A549 (cell line): ENCODE measurements around the gene VPS13A. TPM values are rescaled to one million over a fixed set of nuclear protein-coding genes. Genes with fewer than 3 reads are reported as not detected.
A peak's percentile ranks its signal among the peaks of the same experiment; 100 is the strongest.

ENCODE experiments used
- ATAC-seq, 2 experiments: fragments of 200-7000 bp in 1 of 2; fragments of >200 bp in 1 of 2; cut with Nextera tagmentation in 1 of 2; cut with Tn5 transposase in 1 of 2; 3 replicates each; pipeline versions ENCODE4 v1.8.0 to v1.9.1; 2018 to 2020; ENCODE audit warnings: mild to moderate bottlenecking in 1 of 2, moderate library complexity in 1 of 2
- CTCF ChIA-PET: fragments of 300-600 bp; sonication (Branson Sonifier 250); formaldehyde crosslinking; extraction: SDS; loops from one replicate; lab custom pipeline; 2021; ENCODE audit warnings: antibody characterized with exemption, inconsistent platforms; lab: Yijun Ruan, JAX
- POLR2A ChIA-PET: fragments of 350-600 bp; formaldehyde crosslinking; extraction: SDS; loops from one replicate; lab custom pipeline; 2021; ENCODE audit warnings: antibody characterized with exemption, inconsistent platforms; lab: Yijun Ruan, JAX
- DNase-seq, 2 experiments: peaks; one replicate each; pipeline versions ENCODE4 v3.0.0 to v3.0.0-alpha.2; 2011 to 2016; ENCODE audit warnings: low read depth in 1 of 2, low spot score in 1 of 2
- FAIRE-seq: peaks from 2 replicates; lab custom pipeline; 2011; peaks lifted over from hg19 to GRCh38; lab: Jason Lieb, UNC
- H3K27ac ChIP-seq, 2 experiments: fragments of >200 bp; sonication (Bioruptor Twin); formaldehyde crosslinking; 3 replicates each; pipeline ENCODE4 v1.5.1; 2016 to 2017
- H3K4me1 ChIP-seq: fragments of >200 bp; sonication (Bioruptor Twin); formaldehyde crosslinking; 3 replicates; pipeline ENCODE4 v1.6.1; 2016
- H3K4me2 ChIP-seq: fragments of >200 bp; sonication (Bioruptor Twin); formaldehyde crosslinking; 3 replicates; pipeline ENCODE4 v1.6.1; 2016
- H3K4me3 ChIP-seq: fragments of >200 bp; sonication (Bioruptor Twin); formaldehyde crosslinking; 3 replicates; pipeline ENCODE4 v1.5.1; 2016
- H3K9me3 ChIP-seq: fragments of >200 bp; sonication (Bioruptor Twin); formaldehyde crosslinking; 3 replicates; pipeline ENCODE4 v1.6.1; 2016
- ATOH8 ChIP-seq: fragments of 250-450 bp; sonication (Bioruptor Pico); IDR thresholded peaks from 2 replicates; pipeline ENCODE4 v1.5.0; 2020; ENCODE audit warnings: low read depth, mild to moderate bottlenecking, moderate library complexity
- BCL3 ChIP-seq: fragments of >200 bp; sonication (Bioruptor Twin); formaldehyde crosslinking; IDR thresholded peaks from 3 replicates; pipeline ENCODE4 v1.6.1; 2016
- CBX2 ChIP-seq: fragments of 200-600 bp; sonication (generic); IDR thresholded peaks from 2 replicates; pipeline ENCODE4 v1.6.1; 2016; ENCODE audit warnings: low read depth, mild to moderate bottlenecking, borderline replicate concordance
- CHD2 ChIP-seq: fragments of 150-350 bp; IDR thresholded peaks from 2 replicates; pipeline ENCODE4 v1.6.1; 2014; ENCODE audit warnings: low read length; ENCODE audit not compliant: partially characterized antibody
- CHD4 ChIP-seq: fragments of 200-600 bp; sonication (generic); IDR thresholded peaks from 2 replicates; pipeline ENCODE4 v1.6.1; 2016; ENCODE audit warnings: antibody characterized with exemption, mild to moderate bottlenecking, borderline replicate concordance
- CTCF ChIP-seq: fragments of >200 bp; sonication (Bioruptor Twin); formaldehyde crosslinking; IDR thresholded peaks from 3 replicates; pipeline ENCODE4 v1.5.1; 2016
- FOXS1 ChIP-seq: fragments of 250-450 bp; sonication (Bioruptor Pico); IDR thresholded peaks from 2 replicates; pipeline ENCODE4 v1.5.0; 2020; ENCODE audit warnings: mild to moderate bottlenecking, moderate library complexity
- HDAC2 ChIP-seq: fragments of 200-600 bp; sonication (generic); IDR thresholded peaks from 2 replicates; pipeline ENCODE4 v1.6.1; 2016
- HOXB5 ChIP-seq: fragments of 250-450 bp; sonication (Bioruptor Pico); IDR thresholded peaks from 2 replicates; pipeline ENCODE4 v1.5.0; 2020; ENCODE audit warnings: mild to moderate bottlenecking, moderate library complexity
- NR3C1 ChIP-seq: fragments of >200 bp; sonication (Bioruptor Twin); formaldehyde crosslinking; IDR thresholded peaks from 3 replicates; pipeline ENCODE4 v1.6.1; 2017
- PHF8 ChIP-seq: fragments of 200-600 bp; sonication (generic); IDR thresholded peaks from 2 replicates; pipeline ENCODE4 v1.6.1; 2016; ENCODE audit warnings: low read depth, mild to moderate bottlenecking, antibody characterized with exemption, moderate library complexity, borderline replicate concordance
- POLR2AphosphoS2 ChIP-seq: conservative IDR thresholded peaks from 2 replicates; pipeline ENCODE4 v1.6.1; 2012; ENCODE audit warnings: low read length, improper control_type of control experiment, inconsistent platforms
- RAD21 ChIP-seq, 2 experiments: fragments of >200 bp in 1 of 2; sonication (Bioruptor Twin) in 1 of 2; formaldehyde crosslinking in 1 of 2; IDR thresholded peaks in 1 of 2; conservative IDR thresholded peaks in 1 of 2; 2 replicates in 1 of 2; 3 replicates in 1 of 2; pipeline ENCODE4 v1.6.1; 2012 to 2018; ENCODE audit warnings: inconsistent platforms in 1 of 2
- REST ChIP-seq: fragments of 200-600 bp; sonication (generic); IDR thresholded peaks from 2 replicates; pipeline ENCODE4 v1.6.1; 2016; ENCODE audit warnings: antibody characterized with exemption, mild to moderate bottlenecking, moderate library complexity
- RFX5 ChIP-seq: fragments of 450-650 bp; IDR thresholded peaks from 2 replicates; pipeline ENCODE4 v1.7.1; 2014; ENCODE audit warnings: antibody characterized with exemption, mild to moderate bottlenecking, moderate library complexity
- SMC3 ChIP-seq: fragments of >200 bp; sonication (Bioruptor Twin); formaldehyde crosslinking; IDR thresholded peaks from 3 replicates; pipeline ENCODE4 v1.6.1; 2018; ENCODE audit warnings: inconsistent platforms
- ZFP36 ChIP-seq: fragments of 450-650 bp; IDR thresholded peaks from 2 replicates; pipeline ENCODE4 v1.6.1; 2014; ENCODE audit warnings: borderline replicate concordance; ENCODE audit not compliant: partially characterized antibody
- WGBS: methylation state at CpG from one replicate; pipeline ENCODE4 v1.1.6; 2017; ENCODE audit errors: missing lambda C conversion rate; 5-methylcytosine and 5-hydroxymethylcytosine counted together
- polyA plus RNA-seq, 4 experiments: library from polyadenylated mRNA; depleted of rRNA in 3 of 4; stranded (reverse); fragments of >200 nt; fragmentation: RNase III in 1 of 4; extraction: RNeasy Plus Mini Kit Qiagen cat#74134 plus additional on column Dnase treatment in 1 of 4; gene quantifications; 2 replicates in 3 of 4; 3 replicates in 1 of 4; pipeline ENCODE4 v1.2.3, GENCODE V29; 2011 to 2017
- TF ChIP-seq, protein P1 (sequence below): fragments of 150-350 bp; IDR thresholded peaks from 2 replicates; pipeline ENCODE4 v1.6.1; 2014; ENCODE audit warnings: low read depth, mild to moderate bottlenecking, low read length

Gene VPS13A
- polyA plus RNA-seq, 2 of the 4 experiments (the other 2 are of a cell fraction), result 12.3 to 66.6 TPM

- FAIRE-seq, result no peak
- no peaks in the 10 kb centered on the region for H3K4me1 ChIP-seq
- POLR2A ChIA-PET, result interaction anchor here (0.5 to 1.1 kb wide), 2 partner anchors 317 to 863 kb away, joined by 3 read pairs; partner anchors contain the start of gene PSAT1
- peak; percentile 67 to 85 for DNase-seq
- no peaks in the 10 kb centered on the region for H3K9me3 ChIP-seq
- no peak overlapping the region for H3K27ac ChIP-seq
- WGBS, result 58% methylated on average over 21 of the region's 21 CpGs
- ATAC-seq, result peak; percentile 92 to 98
- CTCF ChIA-PET, result interaction anchor here (0.5 to 14.5 kb wide), 61 partner anchors 10 to 778 kb away, joined by 3 to 238 read pairs (median 4); no protein-coding TSS in a partner anchor
- H3K4me3 ChIP-seq, result no peak overlapping the region
- H3K4me2 ChIP-seq, result peak overlapping the region; percentile 44
- TF ChIP-seq CTCF (peak; percentile 96), RAD21 (conservative IDR thresholded peaks at IDR 0.05 in 1 of 2, IDR thresholded peaks at IDR 0.05 in 1 of 2) (peak; percentile 94 to 95), SMC3 (peak; percentile 84), FOXS1 (CRISPR knock-in tag) (no peak)
Observed at GRCh38 chr9:77433675-77434445, 256.5 kb downstream of the VPS13A start.

DNA sequence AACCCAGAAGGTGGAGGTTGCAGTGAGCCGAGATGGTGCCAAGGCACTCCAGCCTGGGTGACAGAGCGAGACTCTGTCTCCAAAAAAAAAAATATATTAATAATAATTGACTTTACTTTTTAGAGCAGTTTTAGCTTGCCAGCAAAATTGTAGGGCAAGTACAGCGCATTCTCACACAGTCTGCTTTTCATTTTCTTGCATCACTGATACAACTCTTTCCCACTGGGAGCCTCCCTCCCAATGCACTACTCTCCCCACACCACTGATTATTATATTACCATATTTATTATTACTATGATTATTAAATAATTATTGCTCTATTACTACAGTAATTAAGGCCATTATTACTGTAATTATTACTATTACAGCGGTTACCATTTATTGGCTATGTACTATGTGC, 257.9 kb downstream of the VPS13A start:
- TF ChIP-seq HDAC2, result no peak
- no peak for TF ChIP-seq HOXB5 (CRISPR knock-in tag)
- TF ChIP-seq, protein P1, sequence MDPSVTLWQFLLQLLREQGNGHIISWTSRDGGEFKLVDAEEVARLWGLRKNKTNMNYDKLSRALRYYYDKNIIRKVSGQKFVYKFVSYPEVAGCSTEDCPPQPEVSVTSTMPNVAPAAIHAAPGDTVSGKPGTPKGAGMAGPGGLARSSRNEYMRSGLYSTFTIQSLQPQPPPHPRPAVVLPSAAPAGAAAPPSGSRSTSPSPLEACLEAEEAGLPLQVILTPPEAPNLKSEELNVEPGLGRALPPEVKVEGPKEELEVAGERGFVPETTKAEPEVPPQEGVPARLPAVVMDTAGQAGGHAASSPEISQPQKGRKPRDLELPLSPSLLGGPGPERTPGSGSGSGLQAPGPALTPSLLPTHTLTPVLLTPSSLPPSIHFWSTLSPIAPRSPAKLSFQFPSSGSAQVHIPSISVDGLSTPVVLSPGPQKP, result no peak
- no peak for TF ChIP-seq POLR2AphosphoS2
- no peak for TF ChIP-seq REST
- no peak for TF ChIP-seq CHD2
- TF ChIP-seq PHF8, result no peak
- no peak for TF ChIP-seq RFX5
- TF ChIP-seq ATOH8, result no peak
- no peak for TF ChIP-seq CHD4
- TF ChIP-seq ZFP36, result no peak
- no peak for TF ChIP-seq NR3C1
- no peak for TF ChIP-seq CBX2
- no peak for TF ChIP-seq CTCF
- TF ChIP-seq BCL3, result no peak
- WGBS, result 90% methylated on average over 4 of the region's 4 CpGs
- FAIRE-seq, result no peak
- no peaks in the 10 kb centered on the region for H3K9me3 ChIP-seq
- H3K4me2 ChIP-seq, result no peak overlapping the region
- POLR2A ChIA-PET, result no interaction called here
- no peak for DNase-seq
- H3K27ac ChIP-seq, result no peak overlapping the region
- H3K4me3 ChIP-seq, result no peak overlapping the region
- ATAC-seq, result no peak
- CTCF ChIA-PET, result interaction anchor here (0.6 to 14.5 kb wide), 11 partner anchors 10 to 780 kb away, joined by 3 to 238 read pairs (median 6); no protein-coding TSS in a partner anchor
- H3K4me1 ChIP-seq, result no peaks in the 10 kb centered on the region
